ENCODE measurements around the gene DYNC1I1.

DNA sequence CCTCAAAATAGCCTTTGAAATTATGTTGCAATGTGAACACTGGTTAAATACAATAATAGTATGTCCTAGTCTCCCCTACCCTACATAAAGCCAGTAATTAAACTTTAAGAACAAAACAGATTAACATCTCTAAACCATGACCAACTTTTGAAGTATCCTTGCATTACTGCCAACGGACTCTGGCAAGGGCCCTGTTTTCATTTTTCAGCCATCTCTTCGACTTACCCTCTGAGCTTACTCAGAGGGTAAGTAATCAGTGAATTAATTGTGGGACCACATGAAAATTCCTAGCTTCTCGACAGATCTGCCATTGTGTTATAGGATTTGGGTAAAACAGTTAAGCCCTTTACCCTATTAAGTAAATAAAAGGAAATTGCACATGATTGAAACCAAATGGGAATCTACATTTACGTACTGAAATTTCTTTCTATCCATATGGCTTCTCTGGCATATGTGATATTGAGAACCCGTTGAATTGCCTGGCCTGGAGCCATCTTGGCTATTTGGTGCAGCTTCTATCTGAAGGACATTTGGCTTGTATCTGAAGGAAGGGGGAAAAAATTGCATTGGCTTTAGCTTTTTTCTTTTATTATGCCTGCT, 39.6 kb downstream of the DYNC1I1 start:
- TF ChIP-seq, protein P1, sequence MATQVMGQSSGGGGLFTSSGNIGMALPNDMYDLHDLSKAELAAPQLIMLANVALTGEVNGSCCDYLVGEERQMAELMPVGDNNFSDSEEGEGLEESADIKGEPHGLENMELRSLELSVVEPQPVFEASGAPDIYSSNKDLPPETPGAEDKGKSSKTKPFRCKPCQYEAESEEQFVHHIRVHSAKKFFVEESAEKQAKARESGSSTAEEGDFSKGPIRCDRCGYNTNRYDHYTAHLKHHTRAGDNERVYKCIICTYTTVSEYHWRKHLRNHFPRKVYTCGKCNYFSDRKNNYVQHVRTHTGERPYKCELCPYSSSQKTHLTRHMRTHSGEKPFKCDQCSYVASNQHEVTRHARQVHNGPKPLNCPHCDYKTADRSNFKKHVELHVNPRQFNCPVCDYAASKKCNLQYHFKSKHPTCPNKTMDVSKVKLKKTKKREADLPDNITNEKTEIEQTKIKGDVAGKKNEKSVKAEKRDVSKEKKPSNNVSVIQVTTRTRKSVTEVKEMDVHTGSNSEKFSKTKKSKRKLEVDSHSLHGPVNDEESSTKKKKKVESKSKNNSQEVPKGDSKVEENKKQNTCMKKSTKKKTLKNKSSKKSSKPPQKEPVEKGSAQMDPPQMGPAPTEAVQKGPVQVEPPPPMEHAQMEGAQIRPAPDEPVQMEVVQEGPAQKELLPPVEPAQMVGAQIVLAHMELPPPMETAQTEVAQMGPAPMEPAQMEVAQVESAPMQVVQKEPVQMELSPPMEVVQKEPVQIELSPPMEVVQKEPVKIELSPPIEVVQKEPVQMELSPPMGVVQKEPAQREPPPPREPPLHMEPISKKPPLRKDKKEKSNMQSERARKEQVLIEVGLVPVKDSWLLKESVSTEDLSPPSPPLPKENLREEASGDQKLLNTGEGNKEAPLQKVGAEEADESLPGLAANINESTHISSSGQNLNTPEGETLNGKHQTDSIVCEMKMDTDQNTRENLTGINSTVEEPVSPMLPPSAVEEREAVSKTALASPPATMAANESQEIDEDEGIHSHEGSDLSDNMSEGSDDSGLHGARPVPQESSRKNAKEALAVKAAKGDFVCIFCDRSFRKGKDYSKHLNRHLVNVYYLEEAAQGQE (IDR thresholded peaks at IDR 0.05; ENCODE audit: borderline replicate concordance): no peak
- TF ChIP-seq, protein P2, sequence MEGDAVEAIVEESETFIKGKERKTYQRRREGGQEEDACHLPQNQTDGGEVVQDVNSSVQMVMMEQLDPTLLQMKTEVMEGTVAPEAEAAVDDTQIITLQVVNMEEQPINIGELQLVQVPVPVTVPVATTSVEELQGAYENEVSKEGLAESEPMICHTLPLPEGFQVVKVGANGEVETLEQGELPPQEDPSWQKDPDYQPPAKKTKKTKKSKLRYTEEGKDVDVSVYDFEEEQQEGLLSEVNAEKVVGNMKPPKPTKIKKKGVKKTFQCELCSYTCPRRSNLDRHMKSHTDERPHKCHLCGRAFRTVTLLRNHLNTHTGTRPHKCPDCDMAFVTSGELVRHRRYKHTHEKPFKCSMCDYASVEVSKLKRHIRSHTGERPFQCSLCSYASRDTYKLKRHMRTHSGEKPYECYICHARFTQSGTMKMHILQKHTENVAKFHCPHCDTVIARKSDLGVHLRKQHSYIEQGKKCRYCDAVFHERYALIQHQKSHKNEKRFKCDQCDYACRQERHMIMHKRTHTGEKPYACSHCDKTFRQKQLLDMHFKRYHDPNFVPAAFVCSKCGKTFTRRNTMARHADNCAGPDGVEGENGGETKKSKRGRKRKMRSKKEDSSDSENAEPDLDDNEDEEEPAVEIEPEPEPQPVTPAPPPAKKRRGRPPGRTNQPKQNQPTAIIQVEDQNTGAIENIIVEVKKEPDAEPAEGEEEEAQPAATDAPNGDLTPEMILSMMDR (IDR thresholded peaks at IDR 0.05; ENCODE audit: poor library complexity, severe bottlenecking): no peak

All from neural cell (in vitro differentiated cells).